Motor neuron (in vitro differentiated cells): Measurements from ENCODE around the gene C1orf53. TPM values are rescaled to one million over a fixed set of nuclear protein-coding genes. Genes with fewer than 3 reads are reported as not detected.

Source experiments
- ATAC-seq, 8 experiments: fragments of 200-7000 bp; cut with Tn5 transposase; replicated peaks in 6 of 8; 2 replicates each; pipeline ENCODE4 v1.8.0; 2021; ENCODE audit warnings: mild to moderate bottlenecking in 8 of 8, moderate library complexity in 8 of 8
- H3K27ac ChIP-seq, 2 donors: fragments of 250-450 bp; sonication (Bioruptor Pico); 2 replicates each; pipeline ENCODE4 v1.9.0; 2021; ENCODE audit warnings: antibody characterized with exemption in 2 of 2, mild to moderate bottlenecking in 2 of 2, moderate library complexity in 1 of 2
- H3K4me1 ChIP-seq, 2 donors: fragments of 250-450 bp; sonication (Bioruptor Pico); replicated peaks in 1 of 2; 2 replicates each; pipeline ENCODE4 v1.6.1; 2021; ENCODE audit warnings: antibody characterized with exemption in 2 of 2, mild to moderate bottlenecking in 2 of 2, moderate library complexity in 1 of 2
- H3K4me3 ChIP-seq, 5 donors: fragments of 250-450 bp; sonication (Bioruptor Pico); 2 replicates each; pipeline ENCODE4 v1.9.0; 2021; ENCODE audit warnings: antibody characterized with exemption in 5 of 5, mild to moderate bottlenecking in 5 of 5, moderate library complexity in 4 of 5
- WGBS, 10 experiments: fragments of 450-650 bp; shearing (Covaris generic); methylation state at CpG; one replicate each; pipeline ENCODE4 v1.0.0; 2022; 5-methylcytosine and 5-hydroxymethylcytosine counted together
- in situ Hi-C, 9 experiments: fragments of 400-800 bp; cut with MboI; loops; one replicate each; pipeline ENCODE4 v1.15.0; 2021; ENCODE audit warnings: low sequenced_read_pairs in 9 of 9, low pct_unique_long_range_greater_than_20kb in 2 of 9; ENCODE audit not compliant: unreplicated experiment in 9 of 9
- total RNA-seq, 8 experiments: library from RNA; unstranded; fragments of 300-600 nt; gene quantifications; 2 replicates each; pipeline versions ENCODE4 v1.2.3 to v1.2.4, GENCODE V29; 2022

C1orf53 gene
- total RNA-seq, 8 experiments from 2014 or later: 4.3 to 40.9 (median 10.1) TPM

- 0 to 100% (median 80%) methylated on average over 1 to 4 of the region's 4 CpGs for WGBS, 10 experiments
- no peak for ATAC-seq
- H3K27ac ChIP-seq: no peak overlapping the region
- no peak overlapping the region for H3K4me3 ChIP-seq
- H3K4me1 ChIP-seq: no peaks in the 10 kb centered on the region
- in situ Hi-C loops: no loop called here
Observed at GRCh38 chr1:197954718-197955418, 52.4 kb downstream of the C1orf53 start.

- WGBS, 10 experiments: 0 to 83% (median 61%) methylated on average over 1 to 4 of the region's 4 CpGs
- H3K27ac ChIP-seq: no peak overlapping the region
- in situ Hi-C loops: no loop called here
- peak in 1 of 8 experiments; percentile 46 for ATAC-seq
- H3K4me3 ChIP-seq: no peak overlapping the region
- H3K4me1 ChIP-seq: no peaks in the 10 kb centered on the region
Observed at GRCh38 chr1:197955486-197956394, 53.3 kb downstream of the C1orf53 start.

Other genes with a start within 250 kb of the C1orf53 start
- 10 to 100 TPM in 7 of 8 experiments, 1 to 10 TPM in 1; 9.0 to 29.9 (median 11.6) TPM for gene DENND1B, start 127.2 kb upstream of the C1orf53 start, total RNA-seq
- gene LHX9, start 14.7 kb downstream of the C1orf53 start, total RNA-seq: 10 to 100 TPM in 1 of 8 experiments, 1 to 10 TPM in 2, under 1 TPM in 4, not detected in 1; 0.11 to 65.5 (median 0.85) TPM